HG03196 (cell line): ENCODE measurements around the gene ZNF641.
"Not testable (repeated sequence)": the region's sequence is repeated elsewhere in the genome, so short reads cannot be mapped to it uniquely, and the experiment has no call there.

Experiments used
- ATAC-seq: cut with Tn5 transposase; IDR thresholded peaks from one replicate; pipeline ENCODE4 v1.9.1; 2021; ENCODE audit not compliant: unreplicated experiment

Gene ZNF641

DNA sequence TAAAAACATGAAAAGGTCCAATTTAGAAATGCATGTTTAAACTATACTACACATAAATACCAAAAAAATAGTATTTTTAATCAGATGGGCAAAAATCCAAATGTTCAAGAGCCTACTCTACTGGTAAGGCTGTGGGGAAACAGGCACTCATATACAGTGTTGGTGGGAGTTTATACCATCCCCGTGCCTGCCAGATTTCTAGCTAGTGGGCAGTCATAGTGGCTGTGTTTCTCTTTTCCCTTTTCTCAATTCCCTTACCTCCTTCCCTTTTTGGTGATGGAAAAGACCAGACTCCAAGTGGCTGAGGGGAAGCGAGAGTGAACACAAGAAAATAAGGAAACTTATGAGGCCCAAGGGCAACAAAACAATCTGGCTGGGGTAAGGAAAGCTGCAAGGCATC is 14.7 kb downstream of the ZNF641 start:
- no peak for ATAC-seq

DNA sequence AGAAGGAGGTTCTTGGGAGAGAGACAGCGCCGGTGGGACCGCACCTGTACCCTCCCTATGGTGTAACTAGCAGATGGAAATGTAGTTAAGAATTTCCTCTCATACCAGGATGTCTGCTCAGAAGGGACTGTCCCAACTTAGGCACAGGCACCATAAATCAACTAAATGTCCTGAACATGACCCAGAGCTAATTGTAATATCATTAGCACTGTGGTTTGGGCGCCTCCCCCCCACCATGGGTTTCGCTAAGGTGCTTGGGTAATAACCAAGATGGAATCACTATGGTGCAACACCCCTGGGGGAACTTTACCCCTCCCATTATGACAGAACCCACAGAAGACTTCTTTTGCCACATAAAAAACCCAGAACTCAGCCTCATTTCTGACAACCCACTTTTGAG is 15.9 kb downstream of the ZNF641 start:
- ATAC-seq, result no peak

DNA sequence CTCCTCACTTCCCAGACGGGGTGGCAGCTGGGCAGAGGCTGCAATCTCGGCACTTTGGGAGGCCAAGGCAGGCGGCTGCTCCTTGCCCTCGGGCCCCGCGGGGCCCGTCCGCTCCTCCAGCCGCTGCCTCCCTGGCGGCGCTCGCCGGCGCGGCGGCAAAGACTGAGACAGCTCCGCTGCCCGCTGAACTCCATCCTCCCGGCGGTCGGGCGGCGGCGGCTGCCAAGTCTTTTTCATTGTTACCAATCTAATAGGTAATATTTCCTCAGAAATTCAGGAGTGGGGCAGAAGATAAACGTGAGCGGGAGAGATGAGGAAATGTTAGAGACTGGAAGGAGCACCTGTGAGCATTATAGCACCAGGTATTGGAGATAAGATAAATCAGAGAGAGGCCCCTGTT is 17.0 kb downstream of the ZNF641 start:
- ATAC-seq, result not testable (repeated sequence)

DNA sequence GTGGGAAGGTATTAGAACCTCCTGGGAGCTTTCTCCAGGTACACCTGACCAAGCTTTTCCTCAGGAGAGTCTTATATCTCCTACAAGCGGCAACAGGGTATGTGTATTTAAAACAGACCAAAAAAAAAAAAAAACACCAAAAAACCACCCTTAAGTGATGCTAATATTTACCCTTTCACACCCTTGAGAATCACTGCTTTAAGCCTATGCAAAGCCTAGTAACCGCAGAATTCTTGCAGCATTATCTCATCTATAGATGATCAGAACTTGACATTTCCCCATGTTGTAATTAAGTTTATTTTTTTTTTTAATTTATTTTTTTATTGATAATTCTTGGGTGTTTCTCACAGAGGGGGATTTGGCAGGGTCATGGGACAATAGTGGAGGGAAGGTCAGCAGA is 19.3 kb downstream of the ZNF641 start:
- ATAC-seq, result no peak

DNA sequence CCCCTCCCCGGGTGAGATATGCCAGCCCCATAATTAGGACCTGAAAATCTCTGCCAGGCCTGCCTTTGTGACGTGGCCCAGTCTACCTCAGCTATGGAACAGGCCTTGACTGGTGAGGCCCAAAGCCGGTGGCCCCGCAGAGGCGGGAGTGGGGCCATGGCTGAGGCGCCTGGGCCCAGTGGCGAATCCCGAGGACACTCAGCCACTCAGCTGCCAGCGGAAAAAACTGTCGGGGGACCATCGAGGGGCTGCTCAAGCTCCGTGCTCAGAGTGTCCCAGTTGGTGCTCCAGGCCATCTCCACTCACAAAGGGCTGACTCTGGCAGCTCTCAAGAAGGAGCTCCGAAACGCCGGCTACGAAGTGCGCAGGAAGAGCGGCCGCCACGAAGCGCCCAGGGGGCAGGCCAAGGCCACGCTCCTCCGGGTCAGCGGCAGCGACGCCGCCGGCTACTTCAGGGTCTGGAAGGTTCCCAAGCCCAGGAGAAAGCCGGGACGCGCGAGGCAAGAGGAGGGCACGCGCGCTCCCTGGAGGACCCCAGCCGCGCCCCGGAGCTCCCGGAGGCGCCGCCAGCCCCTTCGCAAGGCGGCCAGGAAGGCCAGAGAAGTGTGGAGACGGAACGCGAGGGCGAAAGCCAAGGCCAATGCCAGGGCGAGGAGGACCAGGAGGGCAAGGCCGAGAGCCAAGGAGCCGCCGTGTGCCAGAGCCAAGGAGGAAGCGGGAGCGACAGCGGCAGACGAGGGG is 21.4 kb downstream of the ZNF641 start:
- no peak for ATAC-seq

DNA sequence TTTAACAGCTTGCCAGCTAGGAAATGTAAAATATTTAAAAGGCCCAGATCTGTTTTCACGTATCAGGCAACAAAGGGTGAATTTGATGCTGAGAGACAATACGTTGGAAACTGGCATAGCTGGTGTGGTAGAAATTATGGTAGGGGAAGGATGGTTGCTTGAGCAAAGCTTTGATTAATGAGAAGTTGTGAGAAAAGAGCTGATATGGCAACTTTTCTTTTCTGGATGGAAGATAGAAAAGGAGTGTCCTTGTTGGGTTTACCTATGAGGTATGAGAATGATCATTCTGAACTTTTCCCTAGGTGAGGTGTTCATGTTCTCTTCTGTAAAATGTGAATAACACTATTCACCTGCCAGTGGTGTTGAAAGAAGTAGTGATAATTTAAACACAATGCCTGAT is 34.2 kb downstream of the ZNF641 start:
- ATAC-seq, result no peak

DNA sequence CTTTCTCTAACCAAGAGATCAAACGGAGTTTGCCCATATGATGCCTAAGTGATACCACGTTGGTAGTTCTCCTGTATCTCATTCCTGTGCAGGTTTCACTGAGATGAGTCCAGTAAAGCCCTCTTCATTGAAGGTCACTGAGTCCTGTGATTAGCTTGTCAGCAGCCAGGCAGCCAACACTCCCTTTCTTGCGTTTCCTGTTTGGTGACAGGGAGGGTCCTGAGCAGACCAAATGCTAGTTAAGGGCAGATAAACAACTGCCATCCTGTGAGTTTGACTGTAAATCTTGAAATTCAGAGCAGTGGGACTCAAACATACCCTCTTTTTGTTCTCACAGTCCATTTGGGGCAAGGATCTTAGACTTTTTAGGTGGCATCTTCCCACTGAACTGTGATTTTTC is 39.4 kb downstream of the ZNF641 start:
- no peak for ATAC-seq

DNA sequence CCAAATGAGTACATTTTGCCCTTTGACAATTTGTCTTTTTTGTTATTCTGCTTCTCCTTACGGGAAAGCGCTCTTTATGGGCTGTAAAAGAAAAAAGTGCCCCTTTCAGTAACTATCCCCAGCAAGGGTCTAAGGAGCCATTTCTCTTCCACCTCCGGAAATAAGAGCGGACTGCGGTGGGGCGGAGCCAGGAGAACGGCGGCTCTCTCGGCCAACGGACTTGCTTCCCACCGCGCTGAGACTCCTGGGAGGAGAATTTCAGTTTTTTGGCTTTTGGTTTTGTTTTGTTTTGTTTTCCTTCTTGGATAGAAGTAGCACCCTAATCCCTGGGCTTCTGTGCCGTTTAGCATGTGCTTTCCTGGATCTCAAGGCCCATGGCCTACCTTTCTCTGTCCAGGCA is 43.5 kb downstream of the ZNF641 start:
- no peak for ATAC-seq

DNA sequence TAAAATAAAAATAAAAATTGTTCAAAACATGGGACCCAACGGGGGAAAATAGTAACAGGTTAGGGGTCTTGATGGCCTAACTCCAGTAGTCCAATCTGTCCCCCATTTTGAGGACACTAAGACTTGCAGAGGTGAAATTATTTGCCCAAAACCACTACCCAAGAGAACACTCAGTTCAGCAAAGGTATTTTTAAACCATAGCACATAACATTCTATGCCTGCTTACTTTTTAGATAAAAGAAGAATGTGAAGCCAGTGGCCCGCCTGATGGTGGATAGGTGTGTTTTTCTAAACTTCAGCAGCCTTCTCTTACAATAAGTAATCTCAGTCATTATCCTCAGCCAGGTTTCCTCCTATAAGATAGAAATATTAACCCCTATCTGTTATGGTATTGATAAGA is 45.5 kb downstream of the ZNF641 start:
- ATAC-seq, result no peak

DNA sequence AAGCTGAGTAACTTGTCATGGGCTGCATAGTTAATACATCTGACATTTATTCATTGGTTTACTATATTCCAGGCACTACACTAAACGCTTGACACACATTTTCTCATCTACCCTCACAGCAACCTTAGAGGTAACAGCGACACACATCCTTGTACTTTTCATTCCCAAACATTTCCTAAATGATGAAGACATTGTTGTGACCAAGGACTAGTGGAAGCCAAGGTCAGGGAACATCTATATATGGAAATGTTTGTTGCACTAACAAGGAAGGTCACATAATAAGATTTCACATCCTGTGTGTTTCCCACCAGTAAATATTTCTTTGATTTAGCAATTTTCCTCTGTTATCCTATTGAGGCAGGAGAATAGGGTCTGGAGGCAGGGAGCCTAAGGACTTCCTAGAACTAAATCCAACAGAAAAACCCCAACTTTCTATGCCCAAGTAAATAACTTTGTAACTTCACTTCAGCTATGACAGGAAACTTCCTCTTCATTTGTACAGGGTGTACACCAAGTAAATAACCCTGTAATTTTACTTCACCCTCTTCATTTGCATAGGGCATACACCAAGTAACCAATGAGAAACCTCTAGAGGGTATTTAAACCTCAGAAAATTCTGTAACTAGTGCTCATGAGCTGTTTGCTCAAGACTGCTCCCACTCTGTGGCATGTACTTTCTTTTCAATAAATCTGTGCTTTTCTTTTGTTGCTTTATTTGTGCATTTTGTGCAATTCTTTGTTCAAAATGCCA is 48.4 kb downstream of the ZNF641 start:
- ATAC-seq, result no peak

DNA sequence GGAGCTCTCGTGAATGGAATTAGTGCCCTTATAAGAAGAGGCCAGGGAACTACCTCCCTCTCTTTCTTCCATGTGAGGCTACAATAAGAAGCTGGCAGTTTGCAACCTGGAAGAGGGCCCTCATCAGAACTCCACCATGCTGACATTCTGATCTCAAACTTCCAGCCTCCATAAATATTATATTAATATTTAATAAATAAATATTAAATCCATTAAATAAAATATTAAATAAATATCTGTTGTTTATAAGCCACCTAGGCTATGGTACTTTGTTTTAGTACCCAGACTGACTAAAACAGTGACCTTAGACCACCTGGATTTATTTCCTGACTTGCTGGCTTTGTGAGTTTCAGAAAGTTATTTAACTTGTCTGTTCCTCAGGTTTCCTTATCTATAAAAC is 49.9 kb downstream of the ZNF641 start:
- no peak for ATAC-seq

DNA sequence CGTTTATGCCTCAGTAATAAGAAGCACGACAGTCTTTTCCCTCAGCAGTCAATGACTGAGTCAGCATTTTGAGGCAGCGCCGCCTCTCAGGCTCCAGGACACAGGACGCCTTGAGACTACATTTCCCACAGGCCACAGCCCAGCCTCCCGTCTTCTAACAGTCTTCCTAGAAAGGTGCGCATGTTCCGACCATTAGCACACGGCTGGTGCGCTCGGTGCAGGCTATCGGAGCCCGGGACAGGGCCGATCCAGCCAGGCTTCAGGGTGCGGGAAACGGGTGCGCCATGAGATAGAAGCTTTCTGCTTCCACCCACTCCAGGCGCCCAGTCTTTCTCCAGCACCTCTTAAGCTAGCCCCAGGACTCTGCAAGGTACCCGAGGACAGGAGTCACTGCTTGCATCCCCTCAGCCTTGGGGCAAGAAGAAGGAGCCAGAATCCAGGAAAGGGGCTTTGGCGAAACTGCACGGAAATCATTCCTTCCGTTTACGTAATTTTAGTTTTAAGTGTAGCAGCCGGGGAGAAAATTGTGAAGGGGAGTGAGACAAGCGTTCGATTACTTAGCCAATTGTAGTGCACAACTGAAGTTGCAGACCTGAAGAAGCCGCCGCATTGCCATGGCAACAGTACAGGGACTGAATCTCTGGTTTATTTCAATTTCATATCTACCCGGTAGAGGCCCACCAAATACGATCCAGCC is 54.0 kb downstream of the ZNF641 start:
- ATAC-seq, result no peak

DNA sequence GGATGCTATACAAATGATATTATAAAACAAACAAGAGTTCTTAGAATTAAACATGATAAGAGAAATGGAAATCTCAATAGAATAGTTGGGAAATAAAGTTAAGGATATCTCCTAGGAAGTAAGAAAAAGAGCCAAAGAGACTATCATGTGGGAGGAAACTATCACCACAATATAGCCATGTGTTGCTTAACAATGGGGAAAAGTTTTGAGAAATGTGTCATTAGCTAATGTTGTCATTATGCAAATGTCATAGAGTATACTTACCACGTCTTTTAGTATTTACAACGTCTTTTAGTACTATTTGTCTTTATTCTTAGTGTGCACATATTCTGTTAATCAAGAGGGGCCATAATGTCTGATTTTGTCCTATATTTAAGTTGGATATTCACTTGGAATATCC is 58.7 kb downstream of the ZNF641 start:
- no peak for ATAC-seq

DNA sequence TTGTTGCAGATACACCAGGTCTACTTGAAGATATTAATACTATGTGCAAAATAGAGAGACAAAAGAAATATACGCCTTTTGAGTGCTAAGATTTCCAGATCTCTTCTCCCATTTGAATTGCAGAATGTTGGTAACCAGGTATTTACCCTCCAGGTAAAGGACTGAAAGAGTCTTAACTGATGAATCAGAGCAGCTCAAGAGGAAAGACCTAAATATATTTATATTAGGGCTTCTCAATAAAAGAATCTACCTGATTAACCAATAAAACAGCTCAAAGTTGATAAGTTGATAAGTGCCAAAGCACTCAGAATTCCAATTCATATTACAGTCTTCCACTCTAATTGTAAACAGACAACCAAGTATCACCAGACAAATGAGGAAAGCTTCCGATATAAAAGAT is 59.2 kb downstream of the ZNF641 start:
- ATAC-seq, result no peak

DNA sequence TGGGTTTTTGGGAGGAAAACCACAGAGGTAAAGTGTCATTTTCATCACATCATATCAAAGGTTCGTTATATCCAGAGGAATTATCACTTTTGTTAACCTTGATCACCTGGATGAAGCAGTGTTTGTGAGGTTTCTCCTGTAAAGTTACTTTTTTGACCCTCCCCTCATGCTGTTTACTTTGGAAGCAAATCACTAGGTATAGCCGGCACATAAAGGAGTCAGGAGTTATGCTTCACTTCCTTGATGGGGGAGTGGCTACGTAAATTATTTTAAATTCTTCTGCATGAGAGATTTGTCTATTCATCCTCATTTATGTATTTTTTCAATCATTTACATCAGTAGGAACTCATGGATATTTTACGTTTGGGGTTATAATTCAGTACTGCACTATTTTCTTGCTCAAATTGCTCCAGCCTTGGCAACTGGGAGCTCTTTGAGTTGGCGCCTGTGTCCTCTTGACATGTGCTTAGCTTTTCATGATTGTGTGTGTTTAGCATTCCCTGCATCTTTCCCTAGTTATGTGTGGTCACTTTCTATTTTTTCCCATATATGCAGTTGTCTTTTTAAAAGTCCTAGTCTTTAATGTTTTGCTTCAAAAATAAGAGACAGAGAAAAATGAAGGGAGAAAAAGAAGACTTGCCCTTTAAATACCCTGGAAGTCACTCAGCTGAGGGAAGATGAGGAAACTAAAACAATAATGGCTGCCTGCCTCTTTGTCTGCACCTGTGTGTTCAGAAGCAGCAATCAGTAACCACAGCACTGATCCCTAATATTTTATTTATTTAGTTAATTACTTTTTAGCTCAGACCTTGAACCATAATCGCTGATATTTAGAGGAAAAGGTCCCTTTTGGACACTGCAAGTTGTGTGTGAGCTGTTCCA is 62.1 kb downstream of the ZNF641 start:
- no peak for ATAC-seq
